Measurements from ENCODE around the gene GJB3.

Gene GJB3

DNA sequence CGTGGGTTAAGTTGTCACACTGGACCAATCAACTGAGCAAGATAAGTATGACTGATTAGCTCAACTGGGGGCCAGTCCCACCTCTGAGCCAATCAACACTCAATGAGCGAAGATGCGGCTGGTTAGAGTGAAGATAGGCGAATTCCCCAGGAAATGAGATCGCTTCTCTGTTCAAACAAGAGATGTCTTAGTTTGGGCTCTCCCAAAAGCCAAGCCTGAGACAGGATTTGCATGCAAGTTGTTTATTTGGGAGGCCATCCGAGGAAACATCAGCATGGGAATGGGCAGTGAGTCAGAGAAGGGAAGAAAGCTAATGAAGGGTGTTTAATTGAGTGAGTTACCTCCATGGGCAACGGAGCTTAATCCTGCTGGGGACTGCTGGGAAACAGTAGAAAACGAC is 31.0 kb upstream of the GJB3 start:
- DNase-seq (ENCODE audit: low read depth), result no peak
- in situ Hi-C loops (cut with HindIII; ENCODE audit: low sequenced_read_pairs), result no loop called here
- TF ChIP-seq CTCF (IDR thresholded peaks at IDR 0.05; ENCODE audit: low read depth, low read length, missing control alignments), result no peak
- H3K4me3 ChIP-seq (ENCODE audit: low read depth, low read length), result no peak overlapping the region

GRCh38 chr1:34750610-34751009 is 30.4 kb upstream of the GJB3 start:
- H3K4me3 ChIP-seq (ENCODE audit: low read depth, low read length), result no peak overlapping the region
- TF ChIP-seq CTCF (IDR thresholded peaks at IDR 0.05; ENCODE audit: low read depth, low read length, missing control alignments), result no peak
- in situ Hi-C loops (cut with HindIII; ENCODE audit: low sequenced_read_pairs), result no loop called here
- no peak for DNase-seq (ENCODE audit: low read depth)

- in situ Hi-C loops (cut with HindIII; ENCODE audit: low sequenced_read_pairs), result no loop called here
- DNase-seq (ENCODE audit: low read depth), result no peak
Observed at GRCh38 chr1:34753163-34753562, 27.9 kb upstream of the GJB3 start.

GRCh38 chr1:34754964-34755637 is 25.9 kb upstream of the GJB3 start, which contains the start of gene GJB5:
Gene GJB5, plus strand, starts transcription at chr1:34755047. Its CDS starts 2,284 bp downstream, at chr1:34757331.
- DNase-seq (ENCODE audit: low read depth), result no peak
- no peak for TF ChIP-seq CTCF (IDR thresholded peaks at IDR 0.05; ENCODE audit: low read depth, low read length, missing control alignments)
- H3K4me3 ChIP-seq (ENCODE audit: low read depth, low read length), result no peak within 1 kb of the TSS
- in situ Hi-C loops (cut with HindIII; ENCODE audit: low sequenced_read_pairs), result no loop called here

More at GRCh38 chr1:34753163-34753562, 27.9 kb upstream of the GJB3 start:
- H3K4me3 ChIP-seq (ENCODE audit: low read depth, low read length), result no peak overlapping the region
- no peak for TF ChIP-seq CTCF (IDR thresholded peaks at IDR 0.05; ENCODE audit: low read depth, low read length, missing control alignments)

DNA sequence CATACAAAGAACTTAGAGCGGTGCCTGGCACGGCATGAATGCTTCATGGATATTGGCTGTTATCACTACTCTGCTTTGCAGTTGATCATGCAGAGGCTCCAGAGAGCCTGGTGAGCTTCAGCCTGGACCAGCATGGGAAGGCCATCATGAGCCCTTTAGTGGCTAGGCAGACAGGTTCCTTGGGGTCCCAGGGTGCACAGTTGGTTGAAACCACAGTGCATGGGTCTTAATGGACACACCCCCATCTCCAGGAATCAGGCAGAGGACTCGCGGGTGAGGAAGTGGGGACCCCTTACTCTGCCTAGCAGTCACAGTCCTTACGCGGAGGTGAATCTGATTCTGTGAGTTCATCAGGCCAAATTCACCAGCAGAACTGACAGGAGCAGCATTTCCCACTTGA is 25.1 kb upstream of the GJB3 start:
- DNase-seq (ENCODE audit: low read depth), result no peak
- TF ChIP-seq CTCF (IDR thresholded peaks at IDR 0.05; ENCODE audit: low read depth, low read length, missing control alignments), result no peak
- in situ Hi-C loops (cut with HindIII; ENCODE audit: low sequenced_read_pairs), result no loop called here
- H3K4me3 ChIP-seq (ENCODE audit: low read depth, low read length), result no peak overlapping the region

GRCh38 chr1:34757386-34757785 is 23.6 kb upstream of the GJB3 start:
- DNase-seq (ENCODE audit: low read depth), result no peak
- H3K4me3 ChIP-seq (ENCODE audit: low read depth, low read length), result no peak overlapping the region
- in situ Hi-C loops (cut with HindIII; ENCODE audit: low sequenced_read_pairs), result no loop called here
- no peak for TF ChIP-seq CTCF (IDR thresholded peaks at IDR 0.05; ENCODE audit: low read depth, low read length, missing control alignments)
